NCI-H69 (cell line): ENCODE measurements around the gene GBX1.

Experiments
- DNase-seq: peaks from one replicate; lab custom pipeline; 2025; lab: John Stamatoyannopoulos, UW

GBX1 gene

DNA sequence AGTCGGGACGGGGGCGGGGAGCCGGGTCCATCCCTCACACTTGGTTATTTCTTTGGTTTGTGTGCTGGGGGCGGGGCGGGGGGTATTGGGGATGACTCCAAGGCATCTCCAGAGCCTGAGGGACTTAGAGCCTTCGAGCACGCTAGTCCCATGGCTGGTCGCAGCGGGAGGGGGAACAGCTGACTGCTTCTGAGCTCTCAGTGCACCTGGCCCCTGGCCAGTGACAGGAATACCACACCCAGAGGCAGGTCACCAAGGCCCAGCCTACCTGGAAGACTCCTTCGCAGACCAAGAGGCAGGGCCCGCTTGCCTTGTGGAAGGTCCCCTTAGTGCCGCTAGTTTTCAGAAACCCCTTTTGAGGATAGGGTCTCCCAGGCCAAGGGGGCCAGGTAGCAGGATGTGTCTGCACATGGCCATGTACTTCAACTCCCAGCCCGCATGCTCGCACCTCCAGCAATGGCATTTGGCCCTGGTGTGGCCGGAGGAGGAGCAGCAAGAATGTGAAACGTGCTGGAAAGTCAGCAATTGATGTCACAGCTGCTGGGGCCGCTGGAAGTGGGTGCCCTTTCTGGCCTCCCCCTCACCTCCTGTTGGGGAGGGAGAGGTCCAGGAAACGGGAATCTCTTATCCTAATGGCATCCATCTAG, 40.9 kb downstream of the GBX1 start:
- DNase-seq = peak; percentile 23

- DNase-seq = peak; percentile 74
Measured at GRCh38 chr7:151125846-151126481, 41.5 kb downstream of the GBX1 start.

DNA sequence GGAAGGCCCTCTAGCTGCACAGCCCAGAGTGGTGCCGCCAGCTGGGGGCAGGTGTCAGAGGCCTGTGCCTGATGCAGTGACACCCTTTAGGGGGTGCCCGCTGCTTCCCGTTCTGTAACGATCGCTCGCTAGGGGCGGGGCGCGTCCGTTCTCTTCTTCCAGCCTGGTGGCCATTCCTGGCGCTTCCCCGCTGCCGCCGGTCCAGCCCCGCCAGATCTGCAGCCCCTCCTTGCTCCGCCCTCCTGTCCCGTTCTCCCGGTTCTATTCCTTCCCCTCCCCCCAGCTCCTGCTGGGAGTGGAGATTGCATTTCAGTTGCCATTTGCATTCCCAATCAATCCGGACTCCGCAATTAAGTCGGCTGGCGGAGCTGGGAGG, 42.0 kb downstream of the GBX1 start:
- no peak for DNase-seq

DNA sequence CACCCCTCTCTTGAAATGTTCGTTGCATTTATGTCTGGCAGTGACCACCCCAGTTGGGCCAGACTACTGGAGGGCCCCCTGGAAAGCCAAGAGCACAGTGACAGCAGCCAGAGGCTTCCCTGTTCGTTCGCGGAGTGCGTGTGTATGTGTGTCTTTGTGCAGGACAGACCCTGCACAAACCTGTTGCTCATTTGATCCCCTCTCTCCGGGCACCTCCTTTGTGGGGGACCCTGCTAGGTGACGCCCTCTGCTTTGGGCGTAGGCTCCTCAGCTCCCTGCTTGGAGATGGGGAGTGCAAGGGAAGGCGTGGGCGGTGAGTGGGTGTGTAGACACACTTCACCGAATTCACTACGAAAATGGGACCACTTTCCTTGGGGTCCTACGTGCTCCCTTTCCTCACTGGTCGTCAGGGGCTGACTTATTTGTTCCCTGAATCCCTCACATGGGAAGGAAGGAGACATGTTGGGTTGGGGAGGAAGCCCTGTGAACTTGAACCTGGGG, 42.5 kb downstream of the GBX1 start:
- no peak for DNase-seq

- no peak for DNase-seq
Measured at GRCh38 chr7:151124481-151124880, 43.0 kb downstream of the GBX1 start.

- peak; percentile 76 for DNase-seq
Measured at GRCh38 chr7:151123822-151124464, 43.6 kb downstream of the GBX1 start.

DNA sequence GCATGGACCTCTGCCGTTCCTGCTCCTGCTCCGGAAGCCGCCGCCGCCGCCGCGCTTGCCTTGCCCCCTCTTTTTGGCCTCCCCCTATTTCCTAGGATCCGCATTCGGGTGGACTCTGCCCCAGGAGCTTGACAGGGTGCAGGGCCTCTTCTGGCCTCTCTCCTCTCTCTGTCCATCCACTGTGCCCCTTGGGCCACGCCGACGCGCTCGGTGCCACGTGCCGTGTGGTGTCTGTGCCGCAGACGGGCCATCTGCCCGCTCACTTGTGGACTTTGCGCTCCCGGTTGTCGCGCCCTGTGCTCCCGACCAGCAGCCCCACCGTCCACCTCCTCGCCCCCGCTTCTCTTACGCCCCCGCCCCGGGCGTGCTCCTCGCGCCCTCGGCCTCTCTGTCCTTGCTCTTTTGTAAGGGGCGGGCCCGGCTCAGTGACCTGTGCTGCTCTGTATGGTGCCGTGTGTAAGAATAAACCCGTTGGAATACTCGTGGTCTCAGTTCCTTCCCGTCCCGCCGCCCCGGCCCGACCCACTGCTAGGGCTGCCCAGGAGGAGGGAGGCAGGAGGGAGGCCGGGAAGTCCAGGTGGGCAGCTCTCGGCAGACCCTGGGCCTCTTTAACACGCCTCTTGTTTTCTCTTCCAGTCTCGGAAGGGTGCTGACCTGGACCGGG, 44.2 kb downstream of the GBX1 start:
- DNase-seq = no peak

DNA sequence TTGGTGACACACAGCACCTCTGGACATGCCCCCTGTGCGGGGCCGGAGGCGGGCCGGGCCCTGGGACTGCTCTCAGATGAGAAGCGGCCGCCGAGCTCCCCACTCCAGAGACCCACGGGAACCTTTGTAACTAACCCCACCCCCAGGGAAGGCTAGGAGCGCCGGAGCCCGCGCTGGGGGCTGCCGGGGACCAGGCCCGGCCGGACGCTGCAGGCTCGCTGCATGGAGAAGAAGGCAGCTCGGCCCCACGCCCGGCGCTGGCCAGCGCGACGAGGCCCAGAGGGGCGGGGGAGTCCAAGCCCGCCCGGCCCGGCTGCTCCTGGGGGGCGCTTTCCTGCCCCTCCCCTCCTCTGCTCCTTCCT, 44.7 kb downstream of the GBX1 start:
- no peak for DNase-seq

DNA sequence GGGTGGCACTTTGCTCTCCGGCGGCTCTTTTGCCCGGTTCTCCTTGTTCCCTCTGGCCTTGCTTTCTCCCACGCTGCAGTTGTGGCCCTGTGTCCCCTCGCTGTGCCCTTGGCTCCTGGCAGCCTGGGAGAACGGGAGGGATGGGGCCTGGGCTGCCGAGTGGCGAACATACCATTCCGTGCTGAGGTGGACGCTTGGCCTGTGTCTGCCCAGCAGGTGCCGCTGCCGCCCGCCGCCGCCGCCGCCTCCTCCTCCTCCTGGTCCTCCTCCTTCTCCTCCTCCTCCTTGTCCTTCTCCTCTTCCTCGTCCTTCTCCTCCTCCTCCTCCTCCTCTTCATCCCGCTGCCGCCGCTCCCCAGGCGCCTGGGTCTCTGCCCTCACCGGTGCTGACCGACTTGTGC, 45.2 kb downstream of the GBX1 start:
- DNase-seq = no peak

GRCh38 chr7:151121380-151122170, 45.9 kb downstream of the GBX1 start:
- no peak for DNase-seq

GRCh38 chr7:151120896-151121295, 46.6 kb downstream of the GBX1 start:
- no peak for DNase-seq

GRCh38 chr7:151119902-151120301, 47.6 kb downstream of the GBX1 start:
- no peak for DNase-seq

DNA sequence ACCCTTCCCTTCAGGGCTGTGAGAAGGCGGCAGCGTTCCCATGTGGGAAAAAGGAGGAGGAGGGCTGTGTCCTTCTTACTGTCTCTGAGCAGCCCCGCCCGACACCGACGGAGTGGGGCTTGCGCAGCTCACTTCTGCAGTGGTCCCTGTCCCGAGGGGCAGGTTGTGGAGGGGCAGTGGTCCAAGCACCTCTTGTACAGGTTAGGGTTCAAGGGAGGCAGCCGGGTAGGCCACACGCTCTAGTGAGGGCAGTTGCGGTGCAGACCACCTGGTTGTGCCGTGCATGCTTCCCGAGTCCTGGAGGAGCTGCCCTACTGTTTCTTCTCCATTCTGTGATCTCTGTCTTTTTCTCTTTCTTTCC, 48.5 kb downstream of the GBX1 start:
- DNase-seq = no peak

GRCh38 chr7:151118108-151119054, 49.1 kb downstream of the GBX1 start:
- DNase-seq = no peak

GRCh38 chr7:151117565-151117964, 49.9 kb downstream of the GBX1 start:
- no peak for DNase-seq

GRCh38 chr7:151116603-151117440, 50.7 kb downstream of the GBX1 start:
- no peak for DNase-seq

- no peak for DNase-seq
Measured at GRCh38 chr7:151115836-151116418, 51.6 kb downstream of the GBX1 start.

DNA sequence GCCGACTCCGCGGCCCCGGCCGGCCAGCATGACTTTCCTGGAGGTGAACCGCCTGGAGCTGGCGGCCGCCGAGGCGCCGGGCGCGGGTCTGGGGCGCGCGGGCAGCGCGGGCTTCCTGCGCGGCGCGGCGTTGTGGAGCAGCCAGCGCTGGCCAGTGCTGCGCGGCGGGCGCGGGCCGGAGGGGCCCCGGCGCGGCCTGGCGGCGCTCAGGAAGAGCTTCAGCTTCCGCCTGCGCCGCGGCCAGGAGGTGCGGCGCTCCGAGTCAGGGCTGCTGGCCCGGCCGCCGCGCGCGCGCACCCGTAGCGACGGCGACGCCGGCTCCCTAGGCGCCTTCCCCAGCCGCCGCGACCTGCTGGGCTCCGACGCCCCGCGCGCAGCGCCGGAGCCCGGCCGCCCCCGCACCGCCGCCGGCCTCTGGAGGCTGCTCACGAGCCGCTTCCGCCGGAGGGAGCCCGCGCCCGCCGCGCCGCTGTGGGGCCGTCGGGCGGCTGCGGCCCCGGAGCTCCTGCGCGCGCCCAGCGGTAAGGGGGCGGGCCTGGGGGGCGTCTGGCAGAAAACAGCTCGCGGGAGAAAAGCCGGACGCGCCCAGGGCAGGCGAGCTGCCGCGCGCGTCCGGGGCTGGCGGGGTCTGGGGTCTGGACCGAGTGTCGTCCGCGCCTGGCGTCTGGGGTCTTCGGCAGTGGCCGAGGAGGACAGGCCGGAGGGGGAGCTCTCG, 52.2 kb downstream of the GBX1 start:
- no peak for DNase-seq
